ENCODE results near the gene CLINT1.

The CLINT1 gene

DNA sequence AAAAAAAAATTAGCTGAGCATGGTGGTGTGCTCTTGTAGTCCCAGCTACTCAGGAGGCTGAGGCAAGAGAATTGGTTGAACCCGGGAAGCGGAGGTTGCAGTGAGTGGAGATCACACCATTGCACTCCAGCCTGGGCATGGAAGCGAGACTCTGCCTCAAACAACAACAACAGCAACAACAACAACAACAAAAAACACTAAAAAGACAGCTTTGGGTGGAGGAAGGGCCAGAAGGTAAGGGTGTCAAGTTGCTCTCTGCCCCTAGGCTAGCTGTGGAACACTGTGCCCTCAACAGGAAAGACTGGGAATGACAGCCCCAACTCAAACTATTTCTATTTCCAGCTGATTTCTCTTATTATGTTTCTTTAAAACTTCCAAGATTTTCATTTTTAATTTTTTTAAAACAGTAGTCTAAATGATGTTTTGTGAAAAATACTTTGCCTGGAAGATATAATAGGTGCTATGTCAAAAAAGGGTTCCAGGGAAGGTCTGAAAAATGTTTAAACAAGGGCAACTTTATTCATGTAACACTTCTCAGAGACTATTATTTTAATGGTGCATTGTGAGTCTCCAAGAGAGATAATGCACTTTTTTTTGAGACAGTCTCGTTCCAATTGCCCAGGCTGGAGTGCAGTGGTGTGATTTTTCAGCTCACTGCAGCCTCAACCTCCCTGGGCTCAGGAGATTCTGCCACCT lies 29.9 kb downstream of the CLINT1 start:
- H3K36me3 ChIP-seq (replicated peaks; ENCODE audit: low read depth, low read length), result peaks cover 3% of the 10 kb centered on the region
- peaks cover 44% of the 10 kb centered on the region for H3K4me1 ChIP-seq (ENCODE audit: low read length)
- H3K9ac ChIP-seq (ENCODE audit: low read length), result no peak overlapping the region
- peaks cover 87% of the 10 kb centered on the region for H4K20me1 ChIP-seq (ENCODE audit: insufficient read depth, low read length)
- peaks cover 100% of the 10 kb centered on the region for H3K79me2 ChIP-seq (ENCODE audit: low read length)
- H3K27ac ChIP-seq (ENCODE audit: low read length), result no peak overlapping the region
- no peak for TF ChIP-seq EZH2phosphoT487 (IDR thresholded peaks at IDR 0.05; ENCODE audit: low read depth)
- TF ChIP-seq, protein P1, sequence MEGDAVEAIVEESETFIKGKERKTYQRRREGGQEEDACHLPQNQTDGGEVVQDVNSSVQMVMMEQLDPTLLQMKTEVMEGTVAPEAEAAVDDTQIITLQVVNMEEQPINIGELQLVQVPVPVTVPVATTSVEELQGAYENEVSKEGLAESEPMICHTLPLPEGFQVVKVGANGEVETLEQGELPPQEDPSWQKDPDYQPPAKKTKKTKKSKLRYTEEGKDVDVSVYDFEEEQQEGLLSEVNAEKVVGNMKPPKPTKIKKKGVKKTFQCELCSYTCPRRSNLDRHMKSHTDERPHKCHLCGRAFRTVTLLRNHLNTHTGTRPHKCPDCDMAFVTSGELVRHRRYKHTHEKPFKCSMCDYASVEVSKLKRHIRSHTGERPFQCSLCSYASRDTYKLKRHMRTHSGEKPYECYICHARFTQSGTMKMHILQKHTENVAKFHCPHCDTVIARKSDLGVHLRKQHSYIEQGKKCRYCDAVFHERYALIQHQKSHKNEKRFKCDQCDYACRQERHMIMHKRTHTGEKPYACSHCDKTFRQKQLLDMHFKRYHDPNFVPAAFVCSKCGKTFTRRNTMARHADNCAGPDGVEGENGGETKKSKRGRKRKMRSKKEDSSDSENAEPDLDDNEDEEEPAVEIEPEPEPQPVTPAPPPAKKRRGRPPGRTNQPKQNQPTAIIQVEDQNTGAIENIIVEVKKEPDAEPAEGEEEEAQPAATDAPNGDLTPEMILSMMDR (IDR thresholded peaks at IDR 0.05; ENCODE audit: low read depth, low read length), result peak; percentile 29; the same call in 1 of the 2 replicates
- peak overlapping the region; percentile 26; the same call in 1 of the 2 replicates for H3K4me2 ChIP-seq (ENCODE audit: low read length)
- H3K4me3 ChIP-seq (ENCODE audit: low read length), result no peak overlapping the region
- no peaks in the 10 kb centered on the region for H3K9me3 ChIP-seq (ENCODE audit: insufficient read depth, low read length)
- H2AFZ ChIP-seq (ENCODE audit: low read depth, low read length), result no peak overlapping the region
- H3K27me3 ChIP-seq (ENCODE audit: low read depth, low read length), result no peaks in the 10 kb centered on the region

DNA sequence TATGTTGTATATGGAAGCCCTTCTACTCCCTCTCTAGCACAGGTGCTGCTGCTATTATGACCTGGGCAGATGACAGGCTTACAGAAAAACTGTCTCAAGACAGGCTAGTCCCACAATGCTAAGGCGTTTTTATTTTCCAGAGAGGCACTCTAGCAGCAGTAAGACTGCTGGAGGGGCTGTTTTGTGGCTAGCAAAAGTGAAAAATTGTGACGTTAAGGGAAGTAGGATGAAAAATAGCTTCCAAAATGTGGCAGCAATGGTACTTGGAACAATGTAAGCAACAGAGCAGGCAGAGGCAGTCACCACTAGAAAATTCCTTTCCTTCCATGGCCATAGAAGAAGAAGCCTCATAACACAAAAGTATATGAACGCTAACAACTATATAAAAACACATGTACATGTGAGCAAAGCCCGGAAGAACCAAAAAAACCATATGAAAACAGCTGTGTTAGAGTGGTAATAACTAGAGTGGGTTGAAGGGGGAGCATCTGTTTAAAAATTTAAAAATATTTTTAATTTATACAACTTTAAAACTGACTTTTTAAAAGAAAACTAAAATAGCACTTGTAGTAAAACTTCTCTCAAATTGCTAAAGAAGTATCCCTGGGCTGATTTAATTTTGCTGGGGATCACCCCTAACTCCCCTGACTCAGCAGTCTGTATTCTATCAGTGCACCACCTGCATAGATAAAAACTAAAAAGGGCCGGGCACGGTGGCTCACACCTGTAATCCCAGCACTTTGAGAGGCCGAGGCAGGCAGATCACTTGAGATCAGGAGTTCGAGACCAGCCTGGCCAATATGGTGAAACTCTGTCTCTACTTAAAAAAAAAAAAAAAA lies 30.6 kb downstream of the CLINT1 start:
- H3K79me2 ChIP-seq (ENCODE audit: low read length), result peaks cover 100% of the 10 kb centered on the region
- H4K20me1 ChIP-seq (ENCODE audit: insufficient read depth, low read length), result peaks cover 86% of the 10 kb centered on the region

DNA sequence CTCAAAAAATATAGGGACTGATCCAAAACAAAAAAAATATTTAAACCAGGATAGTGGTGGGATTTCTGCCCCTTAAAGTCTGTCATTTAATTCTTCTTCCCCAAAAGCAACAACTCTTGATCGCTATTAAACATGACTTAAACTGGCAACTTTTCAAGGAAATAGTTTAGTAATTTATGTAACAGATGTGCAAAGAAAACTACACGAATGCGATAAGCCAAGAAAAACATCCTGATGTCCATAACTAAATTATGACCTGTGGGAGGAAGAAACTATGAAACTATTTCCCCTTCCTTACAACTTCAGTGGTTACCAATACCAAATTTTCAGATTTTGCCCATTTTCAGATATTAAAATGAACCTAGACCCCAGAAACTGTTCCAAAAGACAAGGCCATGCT lies 31.5 kb downstream of the CLINT1 start:
- Histone ChIP-seq H3K27me3 (ENCODE audit: low read depth, low read length) (no peaks in the 10 kb centered on the region), H4K20me1 (ENCODE audit: insufficient read depth, low read length) (peaks cover 80% of the 10 kb centered on the region), H3K4me1 (ENCODE audit: low read length) (peaks cover 48% of the 10 kb centered on the region), H3K79me2 (ENCODE audit: low read length) (peaks cover 100% of the 10 kb centered on the region), H3K4me2 (ENCODE audit: low read length) (0 out of 2 replicates have a peak overlapping the region, but pooled peaks have one; percentile 41), H3K9ac (ENCODE audit: low read length) (no peak overlapping the region), H2AFZ (ENCODE audit: low read depth, low read length) (no peak overlapping the region), H3K27ac (ENCODE audit: low read length) (0 out of 2 replicates have a peak overlapping the region, but pooled peaks have one; percentile 64), H3K36me3 (replicated peaks; ENCODE audit: low read depth, low read length) (peaks cover 16% of the 10 kb centered on the region), H3K9me3 (ENCODE audit: insufficient read depth, low read length) (no peaks in the 10 kb centered on the region), H3K4me3 (ENCODE audit: low read length) (no peak overlapping the region)
- TF ChIP-seq, protein P1 (IDR thresholded peaks at IDR 0.05; ENCODE audit: low read depth, low read length), result no peak
- TF ChIP-seq EZH2phosphoT487 (IDR thresholded peaks at IDR 0.05; ENCODE audit: low read depth), result no peak

More for the DNA sequence above, 30.6 kb downstream of the CLINT1 start:
- Histone ChIP-seq H3K4me1 (ENCODE audit: low read length) (peaks cover 44% of the 10 kb centered on the region), H3K4me2 (ENCODE audit: low read length) (peak overlapping the region; percentile 41), H3K27ac (ENCODE audit: low read length) (peak overlapping the region; percentile 64), H3K9ac (ENCODE audit: low read length) (peak overlapping the region; percentile 1; the same call in 1 of the 2 replicates), H3K36me3 (replicated peaks; ENCODE audit: low read depth, low read length) (peaks cover 9% of the 10 kb centered on the region), H3K27me3 (ENCODE audit: low read depth, low read length) (no peaks in the 10 kb centered on the region), H3K9me3 (ENCODE audit: insufficient read depth, low read length) (no peaks in the 10 kb centered on the region), H3K4me3 (ENCODE audit: low read length) (no peak overlapping the region), H2AFZ (ENCODE audit: low read depth, low read length) (no peak overlapping the region)
- TF ChIP-seq EZH2phosphoT487 (IDR thresholded peaks at IDR 0.05; ENCODE audit: low read depth), result no peak
- TF ChIP-seq, protein P1 (IDR thresholded peaks at IDR 0.05; ENCODE audit: low read depth, low read length), result no peak

DNA sequence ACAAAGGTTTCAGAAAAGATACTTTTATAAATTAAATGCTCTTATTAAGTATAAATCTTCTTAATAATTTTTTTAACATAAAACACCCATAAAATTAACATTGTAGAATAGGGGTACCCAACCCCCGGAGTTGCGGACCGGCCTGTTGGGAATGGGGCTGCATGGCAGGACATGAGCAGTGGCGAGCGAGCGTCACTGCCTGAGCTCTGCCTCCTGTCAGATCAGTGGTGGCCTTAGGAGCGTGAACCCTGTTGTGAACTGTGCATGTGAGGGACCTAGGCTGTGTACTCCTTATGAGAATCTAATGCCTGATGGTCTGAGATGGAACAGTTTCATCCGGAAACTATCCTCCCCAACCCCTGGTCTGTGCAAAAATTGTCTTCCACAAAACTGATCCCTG lies 35.3 kb downstream of the CLINT1 start:
- TF ChIP-seq EZH2phosphoT487 (IDR thresholded peaks at IDR 0.05; ENCODE audit: low read depth), result no peak
- Histone ChIP-seq H3K79me2 (ENCODE audit: low read length) (peaks cover 100% of the 10 kb centered on the region), H3K9ac (ENCODE audit: low read length) (no peak overlapping the region), H4K20me1 (ENCODE audit: insufficient read depth, low read length) (peaks cover 89% of the 10 kb centered on the region), H2AFZ (ENCODE audit: low read depth, low read length) (no peak overlapping the region), H3K4me2 (ENCODE audit: low read length) (no peak overlapping the region), H3K27me3 (ENCODE audit: low read depth, low read length) (no peaks in the 10 kb centered on the region), H3K9me3 (ENCODE audit: insufficient read depth, low read length) (no peaks in the 10 kb centered on the region), H3K36me3 (replicated peaks; ENCODE audit: low read depth, low read length) (peaks cover 23% of the 10 kb centered on the region), H3K4me1 (ENCODE audit: low read length) (peaks cover 69% of the 10 kb centered on the region), H3K4me3 (ENCODE audit: low read length) (no peak overlapping the region), H3K27ac (ENCODE audit: low read length) (no peak overlapping the region)
